ENCODE measurements around the gene CLIC6. TPM values are rescaled to one million over a fixed set of nuclear protein-coding genes. Genes with fewer than 3 reads are reported as not detected.

The CLIC6 gene
- total RNA-seq, 1 experiment from 2014 or later: not detected

GRCh38 chr21:34724131-34724856, 55.5 kb downstream of the CLIC6 start:
- no peak for DNase-seq (ENCODE audit: low read depth)

GRCh38 chr21:34724857-34725195, 56.0 kb downstream of the CLIC6 start:
- DNase-seq (ENCODE audit: low read depth): no peak

- DNase-seq (ENCODE audit: low read depth): no peak
Measured at GRCh38 chr21:34726627-34727337, 58.0 kb downstream of the CLIC6 start.

GRCh38 chr21:34728479-34728878, 59.7 kb downstream of the CLIC6 start:
- DNase-seq (ENCODE audit: low read depth): no peak

- no peak for DNase-seq (ENCODE audit: low read depth)
Measured at GRCh38 chr21:34730194-34730593, 61.4 kb downstream of the CLIC6 start.

GRCh38 chr21:34730756-34731445, 62.1 kb downstream of the CLIC6 start:
- no peak for DNase-seq (ENCODE audit: low read depth)

- DNase-seq (ENCODE audit: low read depth): no peak
Measured at GRCh38 chr21:34732388-34732821, 63.6 kb downstream of the CLIC6 start.

- no peak for DNase-seq (ENCODE audit: low read depth)
Measured at GRCh38 chr21:34733852-34734251, 65.1 kb downstream of the CLIC6 start.

- peak; percentile 61 for DNase-seq (ENCODE audit: low read depth)
Measured at GRCh38 chr21:34734696-34735095, 65.9 kb downstream of the CLIC6 start.

- no peak for DNase-seq (ENCODE audit: low read depth)
Measured at GRCh38 chr21:34736116-34736874, 67.5 kb downstream of the CLIC6 start.

- DNase-seq (ENCODE audit: low read depth): no peak
Measured at GRCh38 chr21:34737115-34737514, 68.3 kb downstream of the CLIC6 start.

- DNase-seq (ENCODE audit: low read depth): no peak
Measured at GRCh38 chr21:34740198-34740597, 71.4 kb downstream of the CLIC6 start.

GRCh38 chr21:34743285-34743684, 74.5 kb downstream of the CLIC6 start:
- DNase-seq (ENCODE audit: low read depth): no peak

GRCh38 chr21:34743831-34744230, 75.0 kb downstream of the CLIC6 start:
- peak; percentile 90 for DNase-seq (ENCODE audit: low read depth)

- no peak for DNase-seq (ENCODE audit: low read depth)
Measured at GRCh38 chr21:34744801-34745200, 76.0 kb downstream of the CLIC6 start.

- DNase-seq (ENCODE audit: low read depth): peak; percentile 88
Measured at GRCh38 chr21:34745557-34746255, 76.9 kb downstream of the CLIC6 start.

GRCh38 chr21:34748862-34749261, 80.1 kb downstream of the CLIC6 start:
- no peak for DNase-seq (ENCODE audit: low read depth)

GRCh38 chr21:34754690-34755647, 86.2 kb downstream of the CLIC6 start:
- no peak for DNase-seq (ENCODE audit: low read depth)

- DNase-seq (ENCODE audit: low read depth): peak; percentile 26
Measured at GRCh38 chr21:34761758-34762330, 93.0 kb downstream of the CLIC6 start.

GRCh38 chr21:34762786-34763185, 94.0 kb downstream of the CLIC6 start:
- DNase-seq (ENCODE audit: low read depth): peak; percentile 92

Data from LHCN-M2 (cell line).